GM18526 (cell line): Measurements from ENCODE around the gene PAK5.

Experiments used
- POLR2A ChIP-seq: IDR thresholded peaks from 3 replicates; pipeline ENCODE4 v1.6.1; 2011; ENCODE audit not compliant: insufficient read length; ENCODE audit errors: extremely low read depth

Gene PAK5

GRCh38 chr20:9592419-9592818 is 246.5 kb downstream of the PAK5 start:
- no peak for TF ChIP-seq POLR2A

DNA sequence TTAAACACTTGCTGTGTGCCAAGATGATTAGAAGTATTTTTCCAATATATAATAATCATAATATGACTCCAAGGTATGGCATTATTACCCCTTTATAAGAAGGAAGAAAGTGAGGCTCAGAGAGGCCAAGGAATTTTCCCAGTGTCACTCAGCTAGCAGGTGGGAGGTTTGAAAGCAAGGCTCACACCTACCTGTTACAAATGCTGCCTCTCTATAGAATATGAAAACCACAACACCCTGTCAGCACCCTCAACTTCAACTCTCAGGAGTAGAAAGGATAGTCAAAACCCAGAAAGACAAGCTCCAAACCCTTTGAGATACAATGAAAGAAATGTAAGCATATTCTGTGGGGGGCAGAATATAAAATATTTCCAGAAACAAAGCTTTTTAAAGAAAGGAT is 247.8 kb downstream of the PAK5 start:
- TF ChIP-seq POLR2A: no peak

DNA sequence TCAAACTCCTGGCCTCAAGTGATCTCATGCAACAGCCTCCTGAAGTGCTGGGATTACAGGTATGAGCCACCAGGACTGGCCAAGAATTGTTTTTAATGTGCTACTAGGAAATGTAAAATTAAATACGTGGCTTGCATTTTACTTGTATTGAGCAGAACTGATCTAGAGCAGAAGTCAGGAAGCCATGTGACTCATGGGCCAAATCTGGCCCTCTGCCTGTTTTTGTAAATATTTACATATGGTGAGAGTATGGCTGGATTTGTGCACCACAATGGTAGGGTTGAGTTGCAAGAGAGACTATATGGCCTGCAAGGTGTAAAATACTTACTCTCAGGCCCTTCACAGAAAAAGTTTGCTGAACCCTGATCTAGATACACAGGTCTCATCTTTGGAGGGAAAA is 248.7 kb downstream of the PAK5 start:
- TF ChIP-seq POLR2A: no peak

DNA sequence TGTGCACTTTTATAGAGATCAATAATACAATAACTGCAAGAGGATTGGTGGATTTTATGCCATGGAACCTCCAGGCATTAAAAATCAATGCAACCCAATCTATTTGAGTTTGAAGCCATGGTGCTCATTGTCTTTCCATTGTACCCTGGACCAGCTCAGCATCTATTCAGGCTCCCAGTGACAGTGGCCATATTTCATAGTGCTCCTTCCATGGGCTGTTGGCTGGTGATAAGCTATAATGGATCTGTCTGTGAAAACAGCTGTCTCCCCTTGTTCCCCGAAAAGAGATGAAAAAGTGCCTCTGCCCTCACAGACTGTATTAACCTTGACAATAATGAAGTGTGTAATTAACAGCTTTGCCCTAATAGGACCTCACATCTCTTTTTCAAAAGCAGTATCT is 250.2 kb downstream of the PAK5 start:
- no peak for TF ChIP-seq POLR2A

DNA sequence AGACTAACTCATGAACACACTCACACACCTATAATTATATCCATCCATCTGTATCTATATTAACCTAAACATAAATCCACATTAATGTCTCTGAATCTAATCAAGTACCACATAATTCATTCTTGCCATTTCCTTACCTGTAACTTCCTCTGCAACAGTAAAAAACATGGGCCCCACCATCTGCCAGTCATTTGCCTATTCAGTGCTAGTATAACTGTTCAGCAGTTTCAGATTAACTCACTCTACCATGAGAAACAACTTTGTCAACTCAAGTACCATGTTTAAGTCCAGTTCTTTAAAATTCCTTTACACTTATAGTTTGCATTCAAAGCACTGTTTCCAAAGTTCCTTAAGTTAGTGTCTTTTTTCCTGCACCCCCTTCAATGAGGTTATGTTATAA is 255.7 kb downstream of the PAK5 start:
- TF ChIP-seq POLR2A: no peak

DNA sequence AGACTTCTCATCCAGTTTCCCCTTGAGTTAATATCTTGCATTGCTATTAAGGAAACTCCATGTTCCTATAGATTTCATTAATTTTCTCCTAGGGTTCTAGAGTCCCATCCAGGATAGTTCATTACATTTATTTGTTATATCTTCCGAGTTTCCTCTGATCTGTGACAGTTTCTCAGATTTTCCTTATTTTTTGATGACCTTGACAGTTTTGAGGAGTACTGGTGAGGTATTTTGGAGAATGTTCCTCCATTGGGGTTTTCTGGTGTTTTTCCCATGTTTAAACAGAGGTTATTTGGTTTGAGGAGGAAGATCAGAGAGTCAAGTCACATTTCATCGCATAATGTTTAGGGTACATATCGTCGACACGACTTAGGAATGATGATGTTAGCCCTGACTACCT is 256.7 kb downstream of the PAK5 start:
- no peak for TF ChIP-seq POLR2A

DNA sequence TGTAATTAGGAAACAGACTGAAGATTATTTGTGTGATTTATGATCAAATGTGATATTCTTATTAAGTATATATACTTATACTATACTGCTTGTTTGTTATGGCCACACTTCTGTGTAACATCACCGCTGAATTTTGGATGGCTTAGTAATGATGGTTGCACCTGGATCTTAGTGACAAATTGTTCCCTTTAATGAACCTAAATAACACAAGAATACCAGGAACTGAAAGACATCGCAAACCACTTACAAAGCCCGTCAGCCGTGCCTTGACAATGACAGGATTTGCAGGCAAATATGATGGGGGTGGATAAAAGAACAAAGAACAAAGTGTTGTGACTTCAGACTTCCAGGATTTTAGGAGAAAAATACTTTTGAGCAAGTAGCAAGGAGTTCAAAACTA is 257.4 kb downstream of the PAK5 start:
- TF ChIP-seq POLR2A: no peak

GRCh38 chr20:9578594-9578993 is 260.3 kb downstream of the PAK5 start:
- TF ChIP-seq POLR2A: no peak

- no peak for TF ChIP-seq POLR2A
Measured at GRCh38 chr20:9577397-9577796, 261.5 kb downstream of the PAK5 start.

DNA sequence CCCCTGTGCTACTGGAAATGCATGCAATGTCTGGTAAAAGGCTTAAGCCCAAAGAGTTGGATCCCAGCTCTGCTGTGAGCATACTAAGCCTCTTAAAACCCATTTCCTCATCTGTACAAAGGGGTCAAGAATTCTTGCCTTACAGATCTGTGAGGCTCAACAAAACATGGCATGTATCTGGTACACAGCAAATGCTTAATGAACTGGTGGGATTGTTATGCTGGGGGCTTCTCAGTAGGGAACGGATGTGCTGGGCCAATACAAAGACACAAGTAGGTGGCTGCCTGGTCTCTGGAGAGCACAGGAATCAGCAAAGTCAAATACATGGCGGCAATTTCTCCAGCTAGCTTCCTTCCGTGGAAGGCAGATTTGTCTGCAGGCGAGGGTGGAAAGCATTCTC is 262.2 kb downstream of the PAK5 start:
- no peak for TF ChIP-seq POLR2A

GRCh38 chr20:9575836-9576235 is 263.0 kb downstream of the PAK5 start:
- no peak for TF ChIP-seq POLR2A

DNA sequence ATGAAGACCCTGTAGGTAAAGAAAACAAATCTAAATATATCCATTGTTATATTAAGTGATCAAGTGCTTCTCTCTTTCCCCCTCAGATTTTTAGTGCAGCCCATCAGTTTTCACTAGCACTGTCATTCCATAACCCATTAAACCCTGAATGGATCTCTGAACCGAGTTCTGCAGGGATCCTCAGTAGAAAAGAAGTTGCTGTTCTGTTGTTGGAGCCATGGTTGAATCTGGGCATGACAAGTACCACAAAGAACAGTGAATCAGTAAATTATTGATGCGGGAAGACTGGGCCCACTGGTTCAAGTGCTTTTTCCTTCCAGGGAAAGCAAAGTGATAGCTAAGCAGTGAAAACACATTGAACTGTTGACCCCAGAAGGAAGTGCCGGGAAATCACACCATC is 264.1 kb downstream of the PAK5 start:
- TF ChIP-seq POLR2A: no peak

DNA sequence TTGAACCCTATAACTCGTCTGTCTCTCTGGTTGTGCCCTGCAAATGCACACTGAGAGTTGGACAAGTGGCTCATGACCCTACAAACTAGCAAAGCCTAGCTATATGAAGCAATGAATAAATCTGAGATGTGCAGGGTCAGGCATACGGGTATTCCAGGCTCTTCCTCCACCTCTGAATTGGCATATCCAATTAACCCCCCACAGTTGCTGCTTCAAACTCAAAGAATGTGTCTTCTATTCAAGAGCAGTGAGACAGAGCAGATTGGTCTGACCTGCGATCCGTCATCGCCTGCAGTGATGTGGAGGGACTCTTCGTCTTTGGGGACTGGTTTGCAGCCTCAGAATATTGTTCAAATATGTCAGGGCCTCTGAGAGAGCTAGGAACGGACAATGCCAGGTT is 264.7 kb downstream of the PAK5 start:
- TF ChIP-seq POLR2A: no peak

GRCh38 chr20:9573335-9574151 is 265.3 kb downstream of the PAK5 start:
- no peak for TF ChIP-seq POLR2A

DNA sequence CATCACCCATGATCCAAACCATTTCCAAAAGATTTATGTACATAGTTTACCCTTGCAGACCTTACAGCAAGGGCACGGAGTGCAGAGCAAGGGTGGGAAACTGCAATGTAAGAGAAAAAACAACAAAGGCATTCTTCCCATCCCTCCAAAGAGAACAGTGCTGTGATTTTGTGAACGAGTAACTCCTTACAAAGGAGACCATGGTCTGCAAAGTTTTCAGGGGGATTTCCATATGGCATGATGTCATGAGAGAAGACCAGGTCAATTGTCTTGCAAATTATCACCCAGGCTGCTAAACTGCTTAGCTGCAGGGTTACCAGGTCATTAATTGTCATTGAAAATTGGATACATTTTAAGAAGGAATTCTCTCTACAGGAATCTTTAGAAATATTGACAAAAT is 266.2 kb downstream of the PAK5 start:
- no peak for TF ChIP-seq POLR2A

DNA sequence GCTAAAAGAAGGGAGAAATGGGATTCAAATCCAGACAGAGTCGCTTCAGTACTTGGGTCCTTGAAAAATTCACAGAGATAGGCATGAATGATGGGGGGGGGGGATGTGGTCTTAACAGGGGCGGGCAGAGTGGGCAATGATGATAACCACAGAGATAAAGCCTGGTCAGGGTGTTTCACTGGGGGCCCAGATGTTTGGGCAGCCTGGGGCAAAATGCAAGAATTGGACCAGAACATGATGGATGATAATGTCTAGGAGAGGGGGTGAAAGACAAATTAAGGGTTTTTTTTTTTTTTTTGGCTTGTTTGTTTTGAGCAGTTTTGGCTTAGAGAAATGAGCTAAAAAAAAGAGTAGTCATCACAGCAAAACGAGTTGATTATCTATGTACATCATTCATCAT is 267.1 kb downstream of the PAK5 start:
- TF ChIP-seq POLR2A: no peak

GRCh38 chr20:9570612-9571011 is 268.3 kb downstream of the PAK5 start:
- no peak for TF ChIP-seq POLR2A
